Activated naive CD8-positive, alpha-beta T cell treated with anti-CD3 and anti-CD28 coated beads, Interleukin-2, amount 10 ng/mL, durations not matched to agents 7 days and 5 days (primary cell): ENCODE measurements around the gene TNFAIP2. TPM values are rescaled to one million over a fixed set of nuclear protein-coding genes. Genes with fewer than 3 reads are reported as not detected.

Experiments
- ATAC-seq: fragments of 150-1000 bp; cut with Tn5 transposase; one replicate; pipeline ENCODE4 v1.10.0; 2021; ENCODE audit warnings: low read depth, moderate library complexity
- POLR2A ChIA-PET: fragments of 350-600 bp; sonication (Branson Sonifier 250); formaldehyde crosslinking; loops from one replicate; lab custom pipeline; 2021; ENCODE audit warnings: antibody characterized with exemption; lab: Charles Lee
- DNase-seq: peaks from one replicate; pipeline ENCODE4 v3.0.0; 2021
- H3K27ac Mint-ChIP-seq: one replicate; pipeline ENCODE4 v1.8.0; 2022; ENCODE audit warnings: mild to moderate bottlenecking, mixed read lengths
- H3K27me3 Mint-ChIP-seq: one replicate; pipeline ENCODE4 v1.8.0; 2022; ENCODE audit warnings: mild to moderate bottlenecking, moderate library complexity, mixed read lengths
- H3K36me3 Mint-ChIP-seq: one replicate; pipeline ENCODE4 v1.8.0; 2021; ENCODE audit warnings: mild to moderate bottlenecking, mixed read lengths
- H3K4me1 Mint-ChIP-seq: one replicate; pipeline ENCODE4 v1.8.0; 2021; ENCODE audit warnings: mixed read lengths
- H3K4me3 Mint-ChIP-seq: one replicate; pipeline ENCODE4 v1.8.0; 2022; ENCODE audit warnings: mild to moderate bottlenecking, moderate library complexity, mixed read lengths
- H3K9me3 Mint-ChIP-seq: one replicate; pipeline ENCODE4 v1.8.0; 2021; ENCODE audit warnings: mixed read lengths
- total RNA-seq, 2 experiments: library from RNA; stranded (reverse); gene quantifications; one replicate each; pipeline ENCODE4 v1.2.3, GENCODE V29; 2021

Gene TNFAIP2
- total RNA-seq, 2 experiments from 2014 or later: 3.0 TPM

DNA sequence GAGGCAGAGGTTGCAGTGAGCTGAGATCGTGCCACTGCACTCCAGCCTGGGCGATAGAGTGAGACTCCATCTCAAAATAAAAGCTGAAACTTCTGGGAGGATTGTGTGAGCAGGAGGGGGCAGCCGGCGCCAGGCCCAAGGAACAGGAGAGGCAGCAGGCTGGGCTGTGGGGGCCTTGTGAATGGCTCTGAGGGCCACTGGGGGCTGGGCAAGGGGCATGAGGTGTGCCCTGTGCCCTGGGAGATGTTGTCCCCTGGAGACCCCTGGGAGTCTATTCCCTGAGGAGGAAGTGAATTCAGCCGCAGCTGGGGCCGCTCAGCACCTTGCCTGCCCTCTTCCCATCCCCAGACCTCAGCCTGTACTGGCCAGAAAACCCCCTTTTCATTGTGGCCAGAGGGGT, 34.3 kb upstream of the TNFAIP2 start:
- Mint-ChIP-seq H3K4me3 (no peak overlapping the region), H3K27me3 (peaks cover 15% of the 10 kb centered on the region), H3K36me3 (no peaks in the 10 kb centered on the region), H3K4me1 (no peaks in the 10 kb centered on the region), H3K9me3 (no peaks in the 10 kb centered on the region), H3K27ac (no peak overlapping the region)
- no peak for ATAC-seq
- no peak for DNase-seq
- POLR2A ChIA-PET: no interaction called here

DNA sequence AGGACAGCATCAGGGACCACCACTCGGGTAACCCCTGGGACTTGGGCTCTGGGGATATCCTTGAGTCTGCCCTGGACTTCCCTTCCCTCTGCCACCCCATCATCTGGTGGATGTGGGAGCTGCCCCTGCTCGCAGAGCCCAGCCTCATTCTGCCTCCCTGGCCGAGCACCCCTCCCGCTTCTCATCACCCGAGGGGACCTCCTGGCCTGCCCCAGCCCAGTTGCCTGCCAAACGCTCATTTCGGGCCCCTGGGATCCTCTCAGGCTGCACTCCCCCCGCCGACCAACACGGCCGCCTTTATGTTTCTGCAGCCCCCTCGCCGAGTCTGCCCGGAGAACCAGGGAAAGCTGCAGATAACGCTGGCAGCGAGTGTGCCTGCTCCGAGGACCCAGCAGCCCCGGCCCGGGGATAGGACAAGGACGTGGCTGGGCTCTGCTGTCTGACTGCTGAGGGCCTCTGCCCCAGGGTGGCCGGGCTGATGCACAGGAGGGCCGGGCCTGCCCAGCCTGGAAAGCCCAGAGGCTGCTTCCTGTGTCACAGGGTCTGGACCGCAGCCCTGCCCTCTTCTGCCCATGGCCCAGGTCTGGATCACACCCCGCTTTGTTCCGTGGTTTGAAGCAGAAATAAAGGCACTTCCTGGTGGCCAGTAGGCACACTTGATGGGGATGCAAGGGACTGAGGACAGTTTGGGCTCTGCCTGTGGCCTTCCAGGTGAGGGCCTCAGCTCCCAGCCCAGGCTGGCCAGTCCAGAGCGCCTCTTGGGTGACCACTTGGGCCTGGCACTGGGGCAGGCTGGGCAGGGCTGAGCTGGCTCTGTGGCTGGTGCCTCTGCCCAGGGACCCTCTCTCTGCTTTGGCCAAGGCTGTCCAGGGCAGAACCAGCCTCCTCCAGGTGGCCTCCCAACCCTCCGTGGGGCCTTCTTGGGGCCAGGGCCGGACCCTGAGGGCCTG, 33.6 kb upstream of the TNFAIP2 start:
- no peak overlapping the region for H3K4me3 Mint-ChIP-seq
- POLR2A ChIA-PET: no interaction called here
- no peaks in the 10 kb centered on the region for H3K9me3 Mint-ChIP-seq
- DNase-seq (no peak), ATAC-seq (no peak)
- no peaks in the 10 kb centered on the region for H3K4me1 Mint-ChIP-seq
- H3K36me3 Mint-ChIP-seq: no peaks in the 10 kb centered on the region
- H3K27ac Mint-ChIP-seq: no peak overlapping the region
- peaks cover 12% of the 10 kb centered on the region for H3K27me3 Mint-ChIP-seq

DNA sequence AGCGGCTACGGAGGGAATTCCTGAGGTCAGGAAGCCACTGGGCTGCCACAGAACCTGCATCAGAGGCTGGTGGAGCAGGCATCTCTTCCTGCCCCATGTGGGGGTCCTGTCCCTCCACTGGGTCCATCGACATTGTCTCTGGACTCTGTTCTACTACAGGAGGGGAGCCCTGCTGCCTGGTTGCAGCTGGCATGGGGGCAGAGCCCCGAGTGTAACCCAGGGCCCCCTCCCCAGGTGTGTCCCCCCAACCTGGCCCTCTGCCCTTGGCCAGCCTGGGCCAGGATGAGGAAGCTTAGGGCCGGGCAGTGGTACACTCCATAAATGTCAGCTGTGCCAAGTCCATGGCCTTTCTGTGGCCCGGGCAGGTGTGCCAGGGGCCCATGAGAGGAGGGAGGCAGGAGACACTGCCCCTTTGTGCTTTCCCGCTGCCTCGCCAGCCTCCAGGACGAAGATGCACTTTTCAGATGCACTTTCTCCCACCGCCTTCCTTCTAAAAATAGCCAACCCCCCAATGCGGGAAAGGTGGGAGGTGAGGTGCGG, 32.7 kb upstream of the TNFAIP2 start:
- Mint-ChIP-seq H3K9me3 (no peaks in the 10 kb centered on the region), H3K4me3 (peak overlapping the region; percentile 58), H3K27ac (no peak overlapping the region), H3K4me1 (no peaks in the 10 kb centered on the region), H3K27me3 (peaks cover 8% of the 10 kb centered on the region), H3K36me3 (no peaks in the 10 kb centered on the region)
- DNase-seq (no peak), ATAC-seq (no peak)
- POLR2A ChIA-PET: no interaction called here

DNA sequence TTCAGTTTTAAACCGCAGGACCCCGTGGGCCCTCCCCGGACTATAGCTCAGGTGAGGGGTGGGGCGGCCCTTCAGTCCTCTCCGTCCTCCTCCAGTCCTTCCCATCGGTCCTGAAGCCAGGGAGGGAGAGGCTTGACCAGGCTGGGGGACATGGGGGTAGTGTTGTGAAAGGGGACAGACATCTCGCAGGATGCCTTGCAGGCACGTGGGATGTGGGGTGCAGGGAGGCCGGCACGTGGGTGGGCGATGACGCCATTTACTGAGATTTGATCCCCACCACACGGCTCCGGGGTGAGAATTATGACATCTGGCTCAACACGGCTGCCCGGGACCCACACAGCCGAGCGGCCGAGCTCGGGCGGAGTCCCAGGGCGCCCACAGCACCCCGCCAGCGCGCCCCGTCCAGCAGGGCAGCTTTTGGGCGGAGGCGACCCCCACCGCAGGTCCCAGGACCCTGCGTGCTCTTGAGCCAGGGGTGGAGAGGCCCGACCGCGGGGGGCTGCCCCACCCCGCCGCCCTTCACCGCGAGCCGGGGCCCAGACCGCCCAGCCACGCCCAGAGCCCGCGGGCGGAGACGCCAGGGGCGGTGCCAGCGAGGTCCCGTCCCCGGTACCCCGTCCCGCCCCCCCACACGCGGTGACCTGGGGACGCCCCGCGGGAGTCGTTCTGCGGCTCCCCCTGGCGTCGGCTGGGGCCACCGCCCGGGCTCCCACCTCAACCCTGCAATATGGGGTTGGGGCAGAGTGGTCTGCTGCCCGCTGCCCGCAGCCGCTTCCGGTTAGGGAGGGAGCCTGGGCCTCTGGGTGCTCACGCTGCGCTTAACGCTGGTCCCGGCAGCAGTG, 32.0 kb upstream of the TNFAIP2 start:
- peak; percentile 86 for ATAC-seq
- Mint-ChIP-seq H3K4me1 (no peaks in the 10 kb centered on the region), H3K4me3 (peak overlapping the region; percentile 58), H3K9me3 (no peaks in the 10 kb centered on the region), H3K27ac (no peak overlapping the region), H3K36me3 (no peaks in the 10 kb centered on the region), H3K27me3 (peaks cover 7% of the 10 kb centered on the region)
- peak; percentile 81 for DNase-seq
- POLR2A ChIA-PET: no interaction called here

DNA sequence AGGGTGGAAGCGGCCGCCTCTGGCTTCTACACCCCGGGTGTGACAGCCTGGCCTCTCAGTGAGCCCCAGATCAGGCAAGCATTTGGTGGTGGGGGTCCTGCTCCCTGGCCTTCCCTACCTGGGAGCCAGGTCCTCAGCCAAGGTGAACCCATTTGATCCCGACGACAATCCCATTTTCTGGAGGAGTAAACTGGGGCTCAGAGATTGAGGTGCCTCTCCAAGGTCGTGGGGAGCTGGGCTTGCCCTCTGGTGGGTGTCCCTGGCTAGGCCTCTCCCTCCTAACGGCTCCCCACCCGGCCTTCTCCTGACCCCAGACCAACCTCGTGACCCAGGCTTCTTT, 31.4 kb upstream of the TNFAIP2 start:
- no peaks in the 10 kb centered on the region for H3K36me3 Mint-ChIP-seq
- H3K4me1 Mint-ChIP-seq: no peaks in the 10 kb centered on the region
- POLR2A ChIA-PET: no interaction called here
- no peak for ATAC-seq
- H3K27ac Mint-ChIP-seq: no peak overlapping the region
- no peak for DNase-seq
- H3K9me3 Mint-ChIP-seq: no peaks in the 10 kb centered on the region
- H3K27me3 Mint-ChIP-seq: peaks cover 6% of the 10 kb centered on the region
- H3K4me3 Mint-ChIP-seq: no peak overlapping the region

DNA sequence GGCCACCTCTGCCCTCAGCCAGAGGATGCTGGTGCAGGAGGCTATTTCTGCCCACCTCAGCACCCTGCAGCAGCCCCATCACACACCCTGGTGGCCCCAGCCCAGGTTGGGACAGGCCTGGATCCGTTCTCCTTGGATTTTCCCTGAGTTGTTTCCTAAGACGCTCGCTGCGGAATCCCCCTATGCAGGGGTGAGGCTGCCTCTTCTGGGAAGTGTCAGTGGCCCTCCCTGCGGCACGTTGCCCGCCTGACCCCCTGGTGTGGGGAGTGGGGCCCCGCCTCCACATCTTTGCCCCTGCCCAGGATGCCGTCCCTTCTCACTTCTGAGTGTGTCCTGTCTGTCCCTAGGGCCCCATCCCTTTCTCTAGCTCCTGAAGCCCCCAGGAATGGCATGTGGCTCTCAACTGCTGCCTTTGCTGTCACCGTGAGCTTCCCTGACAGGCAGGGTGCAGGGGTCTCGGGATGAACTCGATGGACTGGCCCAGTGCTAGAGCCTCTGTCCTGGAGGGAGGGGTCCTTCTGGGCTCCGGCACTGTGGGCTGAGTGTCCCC, 29.3 kb upstream of the TNFAIP2 start:
- peaks cover 6% of the 10 kb centered on the region for H3K27me3 Mint-ChIP-seq
- H3K4me3 Mint-ChIP-seq: no peak overlapping the region
- ATAC-seq (no peak), DNase-seq (no peak)
- H3K9me3 Mint-ChIP-seq: no peaks in the 10 kb centered on the region
- H3K36me3 Mint-ChIP-seq: no peaks in the 10 kb centered on the region
- no peak overlapping the region for H3K27ac Mint-ChIP-seq
- H3K4me1 Mint-ChIP-seq: no peaks in the 10 kb centered on the region
- POLR2A ChIA-PET: no interaction called here

DNA sequence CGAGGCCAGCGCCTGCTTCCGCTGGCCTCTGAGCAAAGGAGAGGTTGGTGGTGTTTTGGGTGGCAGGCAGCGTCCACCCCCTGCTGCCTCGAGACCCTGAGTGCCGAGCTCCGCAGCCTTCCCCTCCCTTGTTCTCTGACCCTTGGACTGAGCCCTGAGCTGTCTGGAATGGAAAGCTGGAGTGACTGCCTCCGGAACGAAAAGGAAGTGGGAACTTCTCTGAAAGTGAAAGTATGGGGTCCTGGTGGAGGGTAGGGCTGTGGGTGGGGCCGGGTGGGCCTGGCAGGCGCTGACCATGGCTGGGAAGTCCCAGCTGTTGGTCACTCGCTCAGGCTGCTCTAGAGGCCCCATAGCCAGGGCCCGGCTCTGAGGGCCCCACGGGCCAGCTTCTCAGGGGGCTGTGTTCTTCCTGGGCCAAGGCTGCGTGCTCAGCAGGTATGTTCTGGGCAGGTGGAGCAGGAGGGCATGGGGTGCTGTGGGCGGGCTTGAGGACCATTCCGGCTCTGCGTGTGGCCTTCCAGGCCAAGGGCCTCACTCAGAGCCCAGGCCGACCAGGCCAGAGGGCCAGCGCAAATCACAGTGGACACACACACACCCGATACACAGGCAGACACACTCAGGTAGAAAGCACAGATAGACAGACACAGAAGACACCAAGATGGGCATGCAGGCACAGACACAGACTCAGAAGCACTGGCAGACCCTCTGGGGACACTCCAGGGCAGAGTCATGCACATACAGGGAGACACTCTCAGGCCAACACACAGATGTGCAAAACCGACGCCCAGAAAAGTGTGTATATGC, 28.7 kb upstream of the TNFAIP2 start, which contains the start of gene EXOC3L4:
Gene EXOC3L4, plus strand, starts transcription at position 320 of the 804 bp plus-strand sequence. CDS start 5,495 bp downstream, outside the sequence.
- Mint-ChIP-seq H3K4me3 (no peak within 1 kb of the TSS), H3K36me3 (no peaks in the 10 kb centered on the region), H3K27me3 (peaks cover 6% of the 10 kb centered on the region), H3K9me3 (no peaks in the 10 kb centered on the region), H3K27ac (no peak within 1 kb of the TSS), H3K4me1 (no peaks in the 10 kb centered on the region)
- POLR2A ChIA-PET: no interaction called here
- DNase-seq (no peak), ATAC-seq (no peak)

DNA sequence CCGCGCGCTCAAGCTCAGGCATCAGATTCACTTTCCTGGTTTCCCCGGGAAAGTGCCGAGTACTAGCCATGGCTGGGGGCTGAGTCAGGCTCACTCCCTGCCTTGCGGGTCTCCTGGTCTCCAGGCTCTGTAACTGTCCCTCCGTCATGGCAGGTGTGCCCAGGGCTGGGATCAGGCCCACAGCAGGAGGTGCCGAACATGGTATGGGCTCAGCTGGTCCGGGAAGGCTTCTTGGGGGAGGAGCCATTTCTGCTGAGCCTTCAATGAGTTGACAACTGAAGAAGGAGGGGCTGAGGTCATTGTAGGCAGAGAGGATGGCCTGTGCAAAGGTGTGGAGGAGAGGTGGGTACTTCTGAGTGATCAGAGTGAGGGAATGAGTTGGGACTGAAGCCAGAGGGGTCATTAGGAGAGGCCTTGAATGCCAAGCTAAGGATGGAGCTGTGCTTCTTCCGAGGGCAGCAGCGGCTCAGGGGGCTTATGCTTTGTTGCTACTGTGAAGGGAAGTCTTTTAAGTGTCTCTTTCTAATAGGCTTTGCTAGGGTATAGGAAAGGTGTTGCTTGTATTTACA, 28.0 kb upstream of the TNFAIP2 start:
- H3K4me3 Mint-ChIP-seq: no peak overlapping the region
- H3K4me1 Mint-ChIP-seq: no peaks in the 10 kb centered on the region
- no peak for ATAC-seq
- H3K27ac Mint-ChIP-seq: no peak overlapping the region
- POLR2A ChIA-PET: no interaction called here
- no peaks in the 10 kb centered on the region for H3K9me3 Mint-ChIP-seq
- peaks cover 6% of the 10 kb centered on the region for H3K27me3 Mint-ChIP-seq
- no peak for DNase-seq
- H3K36me3 Mint-ChIP-seq: no peaks in the 10 kb centered on the region

DNA sequence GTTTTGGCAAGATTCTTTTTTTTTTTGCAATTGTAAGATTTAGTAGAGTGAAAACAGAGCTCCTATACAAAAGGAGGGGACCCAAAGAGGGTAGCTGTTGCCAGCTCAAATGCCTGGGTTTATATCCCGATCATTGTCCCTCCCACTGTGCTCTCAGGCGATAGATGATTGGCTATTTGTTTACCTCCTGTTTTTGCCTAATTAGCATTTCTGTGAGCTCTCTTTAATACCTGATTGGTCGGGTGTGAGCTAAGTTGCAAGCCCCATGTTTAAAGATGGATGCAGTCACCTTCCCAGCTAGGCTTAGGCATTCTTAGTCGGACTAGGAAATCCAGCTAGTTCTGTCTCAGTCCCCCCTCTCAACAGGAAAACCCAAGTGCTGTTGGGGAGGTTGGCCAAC, 26.9 kb upstream of the TNFAIP2 start:
- Mint-ChIP-seq H3K27ac (no peak overlapping the region), H3K4me3 (no peak overlapping the region), H3K27me3 (peaks cover 9% of the 10 kb centered on the region), H3K9me3 (no peaks in the 10 kb centered on the region), H3K4me1 (no peaks in the 10 kb centered on the region), H3K36me3 (no peaks in the 10 kb centered on the region)
- DNase-seq: no peak
- no peak for ATAC-seq
- POLR2A ChIA-PET: interaction anchor here (0.6 to 0.7 kb wide), 2 partner anchors 10 to 191 kb away, joined by 3 read pairs; no protein-coding TSS in a partner anchor

DNA sequence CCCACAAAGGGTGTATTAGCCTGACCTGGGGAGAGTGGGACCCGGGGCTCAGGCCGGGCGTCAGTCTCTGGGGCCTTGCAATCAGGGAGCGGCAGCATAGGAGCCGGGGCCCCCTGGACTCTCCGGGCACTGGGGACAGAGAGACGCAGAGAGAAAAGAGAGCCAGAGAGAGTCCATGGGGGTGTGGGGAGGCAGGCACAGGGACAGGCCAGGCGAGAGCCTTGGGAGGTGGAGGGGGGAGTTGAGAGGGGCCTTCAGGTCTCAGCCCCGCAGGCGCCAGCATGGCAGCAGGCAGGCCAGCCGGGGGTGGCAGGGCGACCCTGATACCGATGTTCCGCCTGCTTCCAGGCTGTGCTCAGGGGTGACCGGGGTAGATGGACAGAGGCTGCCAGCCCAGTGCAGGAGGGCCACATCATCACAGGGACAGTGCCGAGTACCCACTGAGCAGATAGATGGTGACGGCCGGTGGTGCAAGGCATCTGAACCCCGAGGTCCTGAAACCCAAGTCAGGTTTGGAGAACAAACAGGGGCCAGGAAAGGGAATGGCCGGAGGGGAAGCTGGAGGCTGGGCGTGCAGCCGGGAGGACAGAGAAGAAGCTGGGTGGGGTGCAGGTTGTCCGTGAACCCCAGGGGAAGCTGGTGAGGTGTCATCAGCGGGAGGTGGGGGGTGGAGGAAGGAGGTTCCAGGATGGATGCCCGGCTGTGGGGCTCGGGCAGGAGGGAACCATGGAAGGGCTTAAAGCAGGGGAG, 25.8 kb upstream of the TNFAIP2 start:
- no peak overlapping the region for H3K27ac Mint-ChIP-seq
- POLR2A ChIA-PET: no interaction called here

DNA sequence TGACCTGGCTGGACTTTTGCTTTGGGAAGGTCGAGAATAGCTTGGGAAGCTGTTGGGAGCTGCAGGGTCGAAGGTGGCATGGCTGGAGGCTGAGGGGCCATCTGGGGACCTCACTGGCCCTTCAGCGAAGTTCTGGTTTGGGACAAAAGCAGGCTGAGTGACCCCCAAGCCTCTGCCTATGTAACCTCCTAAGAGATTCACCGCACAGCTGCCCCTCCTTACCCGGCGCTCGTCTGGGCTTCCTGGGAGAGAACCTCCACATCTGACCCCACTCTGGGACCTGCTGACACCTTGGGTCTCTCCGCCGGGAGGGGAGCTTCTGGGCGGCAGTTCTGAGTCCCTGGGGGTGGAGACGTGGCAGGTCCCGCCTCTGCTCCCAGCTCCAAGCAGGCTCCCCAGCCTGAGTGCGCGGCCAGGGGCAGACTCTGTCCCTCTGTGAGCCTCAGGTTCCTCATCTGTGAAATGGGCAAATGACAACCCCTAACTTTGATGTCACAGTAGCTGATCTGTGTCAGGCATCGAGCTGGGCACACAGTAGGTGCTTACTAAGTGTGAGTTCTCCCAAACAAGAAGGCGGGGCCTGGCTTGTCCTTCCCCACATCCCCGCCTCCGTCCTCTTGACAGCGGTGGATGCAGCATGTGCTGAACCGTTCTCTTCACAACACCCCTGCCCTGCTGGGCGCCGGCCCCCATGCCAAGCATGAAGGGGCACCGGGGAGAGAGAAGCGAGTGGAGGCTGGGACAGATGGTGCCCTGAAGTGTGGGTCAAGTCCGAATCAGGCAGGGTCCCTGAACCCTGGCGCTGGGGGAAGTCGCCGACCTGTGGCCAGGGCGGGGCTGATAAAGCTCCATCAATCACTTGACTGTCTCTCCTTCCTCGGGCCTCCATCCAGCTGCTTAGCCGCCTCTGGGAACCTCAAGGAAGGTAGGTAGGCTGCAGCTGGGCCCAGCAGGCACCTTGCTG, 25.0 kb upstream of the TNFAIP2 start:
- no peak for ATAC-seq
- DNase-seq: no peak
- H3K27me3 Mint-ChIP-seq: peaks cover 22% of the 10 kb centered on the region
- H3K36me3 Mint-ChIP-seq: no peaks in the 10 kb centered on the region
- H3K4me3 Mint-ChIP-seq: no peak overlapping the region
- POLR2A ChIA-PET: no interaction called here
- no peaks in the 10 kb centered on the region for H3K9me3 Mint-ChIP-seq
- no peak overlapping the region for H3K27ac Mint-ChIP-seq
- no peaks in the 10 kb centered on the region for H3K4me1 Mint-ChIP-seq

More for the DNA sequence above, 25.8 kb upstream of the TNFAIP2 start:
- Mint-ChIP-seq H3K9me3 (no peaks in the 10 kb centered on the region), H3K4me1 (no peaks in the 10 kb centered on the region), H3K27me3 (peaks cover 15% of the 10 kb centered on the region), H3K4me3 (no peak overlapping the region), H3K36me3 (no peaks in the 10 kb centered on the region)
- ATAC-seq (no peak), DNase-seq (no peak)
